Measurements from ENCODE around the gene PIRT.

The PIRT gene

GRCh38 chr17:10827898-10828552 lies 9.9 kb downstream of the PIRT start:
- no peak for TF ChIP-seq CTCF (IDR thresholded peaks at IDR 0.05; ENCODE audit: low read depth, low read length)
- no peak overlapping the region for H3K4me3 ChIP-seq (replicated peaks in 1 of 2; ENCODE audit: low read depth in 2 of 2, low read length in 2 of 2)
- DNase-seq (ENCODE audit: low read depth in 2 of 2), result no peak

GRCh38 chr17:10824874-10825273 lies 13.0 kb downstream of the PIRT start:
- no peak for TF ChIP-seq CTCF (IDR thresholded peaks at IDR 0.05; ENCODE audit: low read depth, low read length)
- no peak overlapping the region for H3K4me3 ChIP-seq (replicated peaks in 1 of 2; ENCODE audit: low read depth in 2 of 2, low read length in 2 of 2)
- DNase-seq (ENCODE audit: low read depth in 2 of 2), result no peak

- no peak overlapping the region for H3K4me3 ChIP-seq (replicated peaks in 1 of 2; ENCODE audit: low read depth in 2 of 2, low read length in 2 of 2)
- no peak for TF ChIP-seq CTCF (IDR thresholded peaks at IDR 0.05; ENCODE audit: low read depth, low read length)
- DNase-seq (ENCODE audit: low read depth in 2 of 2), result no peak
Observed at GRCh38 chr17:10821770-10822169, 16.1 kb downstream of the PIRT start.

- H3K4me3 ChIP-seq (replicated peaks in 1 of 2; ENCODE audit: low read depth in 2 of 2, low read length in 2 of 2), result no peak overlapping the region
- TF ChIP-seq CTCF (IDR thresholded peaks at IDR 0.05; ENCODE audit: low read depth, low read length), result no peak
- no peak for DNase-seq (ENCODE audit: low read depth in 2 of 2)
Observed at GRCh38 chr17:10821054-10821453, 16.8 kb downstream of the PIRT start.

- DNase-seq (ENCODE audit: low read depth in 2 of 2), result no peak
- H3K4me3 ChIP-seq (replicated peaks in 1 of 2; ENCODE audit: low read depth in 2 of 2, low read length in 2 of 2), result no peak overlapping the region
- no peak for TF ChIP-seq CTCF (IDR thresholded peaks at IDR 0.05; ENCODE audit: low read depth, low read length)
Observed at GRCh38 chr17:10815319-10815718, 22.6 kb downstream of the PIRT start.

- DNase-seq (ENCODE audit: low read depth in 2 of 2), result no peak
- TF ChIP-seq CTCF (IDR thresholded peaks at IDR 0.05; ENCODE audit: low read depth, low read length), result no peak
Observed at GRCh38 chr17:10814075-10814474, 23.8 kb downstream of the PIRT start.

GRCh38 chr17:10812674-10813073 lies 25.2 kb downstream of the PIRT start:
- no peak overlapping the region for H3K4me3 ChIP-seq (replicated peaks in 1 of 2; ENCODE audit: low read depth in 2 of 2, low read length in 2 of 2)
- no peak for TF ChIP-seq CTCF (IDR thresholded peaks at IDR 0.05; ENCODE audit: low read depth, low read length)
- no peak for DNase-seq (ENCODE audit: low read depth in 2 of 2)

More at GRCh38 chr17:10814075-10814474, 23.8 kb downstream of the PIRT start:
- no peak overlapping the region for H3K4me3 ChIP-seq (replicated peaks in 1 of 2; ENCODE audit: low read depth in 2 of 2, low read length in 2 of 2)
